ENCODE measurements around the gene LYST.

The LYST gene

DNA sequence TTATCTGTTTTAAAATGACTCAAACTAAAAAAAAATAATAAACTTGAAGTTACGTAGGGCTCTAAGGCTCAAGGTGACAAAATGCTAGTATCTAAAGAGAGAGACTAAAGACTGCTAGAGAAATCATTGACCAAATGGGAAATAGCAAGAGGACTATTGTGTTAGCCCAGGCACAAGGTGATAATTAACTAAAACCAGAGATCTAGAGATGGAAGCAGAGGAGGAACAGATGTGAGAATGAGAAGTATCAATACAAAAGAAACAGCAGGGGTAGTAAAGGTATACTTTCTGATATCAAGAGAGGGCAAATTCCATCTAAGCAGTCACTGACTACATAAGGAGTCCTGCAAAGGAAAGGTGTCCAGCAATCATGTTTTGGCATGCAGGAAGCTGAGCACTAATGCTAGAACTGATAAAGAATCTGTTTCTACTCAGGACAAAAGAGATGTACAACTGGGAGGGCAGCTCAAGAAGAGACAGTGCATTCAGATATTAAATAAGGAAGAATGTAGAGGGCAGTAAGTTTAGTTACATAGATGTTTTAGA is 116.9 kb downstream of the LYST start:
- no peak for DNase-seq

DNA sequence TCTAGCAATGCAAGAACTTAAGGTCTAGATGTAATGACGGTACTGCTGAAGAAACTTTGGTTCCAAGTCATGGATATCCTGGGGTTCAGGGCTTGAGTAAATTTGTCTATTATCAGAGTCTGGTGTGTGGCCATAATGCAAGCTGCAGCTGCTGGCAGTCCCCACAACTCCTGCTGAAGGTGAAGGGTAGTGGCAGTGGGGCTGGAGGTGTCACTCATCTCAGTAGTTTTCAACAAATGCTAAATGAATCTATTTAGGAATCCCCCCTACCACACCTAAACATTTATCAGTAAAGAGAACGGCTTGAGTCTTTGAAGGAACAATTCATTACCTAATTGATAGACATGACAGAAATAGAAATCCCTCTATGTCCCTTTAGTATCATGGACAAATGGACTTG is 118.0 kb downstream of the LYST start:
- no peak for DNase-seq

DNA sequence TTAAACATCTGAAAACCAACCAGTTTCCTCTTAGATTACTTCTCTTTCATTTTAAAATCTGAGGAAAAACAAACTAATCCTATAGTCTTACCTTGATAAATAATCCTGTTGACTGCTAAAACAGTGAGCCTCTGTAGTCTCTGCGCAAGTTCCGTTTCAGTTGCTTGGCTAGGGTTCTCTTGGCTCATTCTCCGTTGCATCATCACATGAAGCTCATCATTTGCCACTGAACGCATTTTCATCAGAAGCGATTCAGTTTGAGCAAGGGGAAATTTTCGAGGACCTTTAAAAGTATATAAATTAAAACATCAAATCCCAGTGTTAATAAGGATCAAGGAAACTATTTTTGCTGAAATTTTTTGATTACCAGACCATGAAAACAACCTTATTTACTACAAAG is 120.5 kb downstream of the LYST start:
- no peak for DNase-seq

DNA sequence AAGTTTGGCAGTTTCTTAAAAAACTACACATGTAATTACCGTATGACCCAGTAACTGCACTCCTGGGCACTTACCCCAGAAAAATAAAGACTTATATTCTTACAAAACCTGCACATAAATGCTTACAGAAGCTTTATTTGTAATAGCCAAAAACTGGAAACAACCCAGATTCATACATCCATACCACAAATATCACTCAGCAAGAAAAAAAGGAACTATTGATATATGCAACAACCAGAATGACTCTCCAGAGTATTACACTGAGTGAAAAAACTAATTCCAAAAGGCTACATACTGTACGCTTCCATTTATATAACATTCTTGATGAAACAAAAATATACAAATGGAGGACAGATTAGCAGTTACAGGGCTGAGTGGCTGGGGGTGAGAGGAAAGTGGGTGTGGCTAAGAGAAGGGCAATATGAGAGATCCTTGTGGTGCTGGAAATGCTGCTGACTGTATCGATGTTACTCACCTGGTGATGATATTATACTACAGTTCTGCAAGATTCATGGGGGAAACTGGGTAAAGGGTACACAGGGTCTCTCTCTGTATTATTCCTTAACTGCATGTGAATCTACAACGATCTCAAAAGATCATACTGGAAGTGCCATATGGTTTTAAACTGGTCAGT is 121.1 kb downstream of the LYST start:
- no peak for DNase-seq

DNA sequence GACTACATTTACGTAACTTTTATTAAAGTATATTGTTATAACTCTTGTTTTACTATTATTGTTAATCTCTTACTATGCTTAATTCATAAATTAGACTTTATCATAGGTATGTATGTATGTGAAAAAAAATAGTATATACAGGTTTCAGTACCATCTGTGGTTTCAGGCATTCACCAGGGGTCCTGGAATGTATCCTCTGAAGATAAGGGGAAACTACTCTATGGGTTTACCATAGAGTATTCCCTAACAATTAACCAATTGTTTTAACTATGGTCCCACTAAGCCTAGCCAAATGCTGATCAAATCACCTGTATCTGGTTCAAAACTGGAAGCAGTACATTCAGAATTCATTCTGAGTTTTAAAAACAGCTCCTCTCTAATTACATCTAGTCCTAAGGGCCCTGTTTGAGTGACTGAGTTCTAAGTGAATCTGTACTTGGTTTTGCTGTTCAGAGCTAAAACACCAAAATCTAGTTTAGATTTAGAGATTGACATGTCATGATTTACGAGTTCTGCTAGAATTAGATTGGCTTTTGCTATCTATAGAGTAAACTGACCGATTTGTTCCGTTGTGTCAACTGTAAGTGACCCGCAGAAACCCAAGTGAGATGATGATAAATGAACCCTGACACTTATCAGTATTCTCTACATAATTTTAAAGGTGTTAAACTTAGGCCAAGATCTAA is 123.6 kb downstream of the LYST start:
- no peak for DNase-seq

DNA sequence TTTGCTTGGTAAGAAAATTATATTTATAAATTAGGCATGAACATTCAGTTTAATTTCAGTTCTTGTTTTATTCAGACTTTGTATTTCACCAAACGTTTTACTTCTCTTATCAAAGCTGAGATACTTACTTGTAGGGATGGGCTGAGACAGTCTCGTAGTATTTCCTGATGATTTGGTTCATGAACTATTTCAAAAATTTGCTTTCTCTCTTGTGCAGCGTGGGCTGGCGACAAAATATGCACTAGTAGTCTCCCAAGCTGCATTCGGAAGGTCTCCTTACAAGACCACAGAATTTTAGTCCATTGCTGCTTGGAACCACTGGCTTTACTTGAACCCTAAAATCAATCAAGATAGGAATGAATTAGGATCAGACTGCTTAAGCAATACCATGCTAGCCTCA is 125.4 kb downstream of the LYST start:
- DNase-seq = no peak

DNA sequence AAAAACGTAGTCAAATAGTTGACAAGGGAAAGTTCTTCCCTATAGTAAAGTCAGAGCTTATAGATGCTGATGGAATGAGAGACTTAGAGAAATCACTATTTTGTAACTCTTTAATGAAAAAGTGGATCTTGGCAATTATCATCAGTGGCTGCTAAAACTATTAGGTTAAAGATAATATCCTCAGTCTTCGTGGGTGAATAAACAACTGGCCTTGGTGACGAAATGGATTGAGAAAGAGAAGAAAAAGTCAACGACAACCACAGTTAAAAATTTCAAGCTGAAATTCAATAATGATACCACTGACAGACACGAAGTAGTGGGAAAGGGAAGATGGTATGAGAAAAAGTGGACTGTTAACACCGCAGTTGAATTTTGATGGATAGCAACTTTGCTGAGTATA is 127.1 kb downstream of the LYST start:
- no peak for DNase-seq

DNA sequence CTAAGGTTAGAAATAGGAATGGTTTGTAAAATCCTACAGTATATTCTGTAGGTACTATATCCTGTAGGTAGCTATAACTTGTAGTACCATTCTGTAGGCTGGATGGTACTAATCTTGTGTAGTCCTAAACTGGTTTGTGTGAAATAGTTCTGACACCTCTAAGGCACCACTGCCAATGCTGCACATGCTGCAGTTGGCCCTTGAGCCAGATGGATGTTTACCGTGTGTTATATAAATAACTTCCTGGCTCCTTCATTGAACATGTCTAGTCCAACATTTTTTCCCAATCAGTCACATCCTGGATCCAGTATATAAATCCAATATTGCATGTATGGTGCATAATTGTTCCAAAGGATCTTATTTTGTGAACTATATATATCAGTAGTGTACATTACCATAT is 127.6 kb downstream of the LYST start:
- no peak for DNase-seq

DNA sequence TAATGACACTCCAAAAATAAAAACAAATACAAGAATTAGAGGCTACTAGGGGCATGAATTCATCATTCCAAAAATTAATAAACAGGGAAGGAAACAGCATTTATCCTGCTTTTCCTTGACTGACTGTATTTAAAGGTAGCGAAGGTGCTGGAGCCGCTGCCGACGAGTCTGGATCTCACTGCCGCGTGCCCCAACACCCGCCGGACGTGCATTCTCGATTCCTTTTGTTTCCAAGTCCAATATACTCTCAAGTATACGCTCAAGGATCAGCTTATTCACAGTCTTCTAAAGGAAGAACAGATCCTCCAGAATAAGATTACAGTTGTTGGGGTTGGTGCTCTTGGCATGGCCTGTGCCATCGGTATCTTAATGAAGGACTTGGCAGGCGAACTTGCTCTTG is 129.0 kb downstream of the LYST start:
- DNase-seq = no peak

DNA sequence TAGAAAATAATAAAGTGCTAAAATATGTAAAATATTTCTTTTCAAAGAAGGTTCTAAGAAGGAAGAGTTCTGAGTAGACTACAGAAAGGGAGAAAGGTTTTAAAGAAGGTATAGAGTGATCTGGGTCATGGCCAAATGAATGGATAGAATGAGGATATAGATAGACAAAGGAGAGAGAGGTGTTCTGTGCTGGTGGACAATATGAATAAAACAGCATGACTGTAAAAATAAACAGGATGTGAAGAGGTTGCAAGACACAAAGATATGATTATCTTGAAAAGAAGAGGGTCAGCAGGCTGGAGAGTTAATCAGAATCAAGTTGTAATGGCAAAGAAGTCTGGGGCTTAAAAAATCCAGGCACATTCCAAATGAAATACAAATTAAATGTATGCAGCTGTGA is 130.4 kb downstream of the LYST start:
- DNase-seq = no peak

DNA sequence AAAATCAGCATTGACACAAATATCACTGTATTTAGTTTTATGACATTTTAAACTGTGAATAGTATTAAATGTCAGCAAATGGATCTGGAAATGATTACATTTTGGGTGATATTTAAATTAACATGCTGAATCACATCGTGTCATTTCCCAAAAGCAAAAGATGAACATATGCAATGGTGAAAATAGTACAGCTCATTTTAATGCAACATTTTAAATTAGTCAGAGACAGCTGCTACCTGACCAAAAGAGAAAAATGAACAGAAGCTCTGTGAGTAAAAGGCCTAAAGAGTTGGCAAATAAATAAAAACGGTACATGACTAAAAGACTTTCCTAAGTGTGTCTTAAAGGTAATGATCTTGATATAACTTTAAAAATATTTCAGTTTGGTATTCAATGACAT is 131.1 kb downstream of the LYST start:
- DNase-seq = no peak

DNA sequence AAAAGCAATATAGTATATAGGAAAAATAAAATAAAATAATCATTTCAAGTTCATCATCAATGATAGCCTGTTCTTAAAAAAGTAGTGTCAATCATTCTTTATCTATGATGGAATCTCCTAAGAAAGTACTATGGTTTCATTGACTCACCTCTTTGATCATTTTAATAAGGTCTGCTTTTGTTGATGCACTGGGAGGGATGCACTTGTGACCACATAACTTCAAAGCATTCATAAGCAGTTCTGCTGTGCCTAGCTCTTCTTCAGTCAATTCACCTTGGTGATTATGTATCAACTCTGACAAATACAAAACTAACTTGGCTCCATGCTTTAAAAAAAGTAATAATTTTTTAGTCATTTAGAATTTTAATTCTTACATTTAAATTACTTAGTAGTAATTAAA is 132.4 kb downstream of the LYST start:
- no peak for DNase-seq

DNA sequence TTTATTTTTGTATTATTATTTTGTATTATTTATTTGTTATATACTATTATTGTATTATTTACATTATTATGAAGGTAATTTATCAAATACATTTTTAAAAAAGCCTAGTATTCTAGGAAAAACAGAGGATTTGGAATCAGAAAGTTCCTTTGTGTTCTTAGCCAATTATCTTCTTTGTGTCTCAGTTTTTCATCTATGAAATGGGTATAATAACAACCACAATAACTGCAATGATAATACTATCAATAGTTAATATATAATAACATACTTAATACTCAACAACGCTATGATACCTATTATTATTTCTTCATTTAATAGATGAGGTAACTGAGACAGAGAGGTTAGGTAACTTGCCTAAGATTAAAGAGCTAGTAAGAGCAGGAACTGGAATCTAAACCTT is 136.7 kb downstream of the LYST start:
- no peak for DNase-seq

DNA sequence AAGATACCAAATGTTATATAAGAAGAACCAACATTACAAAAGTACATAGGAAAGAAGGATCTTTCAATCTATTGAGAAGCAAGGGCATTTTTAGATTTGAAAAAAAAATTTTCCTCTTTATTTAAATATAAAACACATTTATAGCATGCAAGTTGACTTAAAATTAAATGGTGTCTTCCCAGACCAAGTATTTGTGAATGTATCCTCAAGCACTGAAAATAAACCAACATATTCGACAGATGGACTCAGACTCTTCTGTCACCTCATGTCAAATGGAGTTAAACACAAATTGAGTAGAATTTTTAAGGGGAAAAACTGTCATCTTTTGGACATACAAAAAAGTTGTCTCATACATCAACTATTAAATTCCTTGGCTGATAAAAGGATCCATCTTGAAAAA is 140.1 kb downstream of the LYST start:
- DNase-seq = no peak

DNA sequence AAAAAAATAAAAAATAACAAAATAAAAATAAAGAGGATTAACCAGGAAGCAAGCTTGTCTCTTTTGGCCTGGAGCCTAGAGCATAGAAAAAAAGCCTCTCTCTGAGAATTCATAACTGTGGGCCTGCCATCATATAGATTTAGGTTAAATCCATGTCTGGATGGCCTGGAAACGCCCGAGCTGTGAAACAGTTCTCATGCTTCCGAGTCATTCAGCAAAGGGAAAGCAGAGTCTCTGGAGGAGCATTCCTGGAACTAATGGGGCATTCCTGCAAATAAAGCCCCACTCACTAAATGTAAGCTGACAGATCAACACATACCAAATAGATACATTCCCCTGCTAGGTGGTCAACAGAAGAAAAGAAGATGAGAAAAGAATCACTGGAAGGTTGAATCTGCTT is 141.3 kb downstream of the LYST start:
- DNase-seq = no peak

DNA sequence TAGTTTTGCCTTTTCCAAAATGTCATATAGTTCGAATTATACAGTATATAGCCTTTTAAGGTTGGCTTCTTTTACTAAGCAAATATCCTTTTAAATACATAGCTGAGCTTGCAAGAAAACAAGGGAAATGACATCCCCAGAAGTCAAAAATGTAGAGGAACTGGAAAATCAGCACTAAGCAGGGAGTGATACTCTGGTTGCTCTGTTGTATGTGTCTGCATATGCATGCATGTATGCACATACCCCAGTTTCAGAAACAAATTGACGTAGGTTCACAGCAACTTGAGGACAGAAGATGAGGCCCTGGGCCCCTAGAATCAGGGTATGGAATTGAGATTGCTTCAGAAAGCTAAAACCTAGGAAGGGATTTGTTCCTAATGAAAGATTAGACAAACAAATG is 142.0 kb downstream of the LYST start:
- no peak for DNase-seq

DNA sequence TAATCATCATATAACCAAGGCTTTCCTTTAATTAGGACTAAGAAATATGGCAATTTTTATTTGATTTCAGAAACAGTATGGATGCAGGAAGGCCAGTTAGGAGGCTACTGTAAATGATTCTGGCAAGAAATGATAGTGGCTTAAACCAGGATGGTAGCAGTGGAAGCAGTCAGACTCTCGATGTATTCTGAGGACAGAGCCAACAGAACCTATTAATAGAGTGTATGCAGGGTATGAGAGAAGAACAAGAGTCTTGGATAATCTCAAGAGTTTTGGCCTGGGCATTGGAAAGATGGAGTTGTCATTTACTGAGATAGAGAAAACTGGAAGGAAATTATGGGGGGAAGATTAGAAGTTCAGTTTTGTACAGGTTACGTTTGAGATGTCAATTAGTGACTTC is 143.8 kb downstream of the LYST start:
- DNase-seq = no peak

DNA sequence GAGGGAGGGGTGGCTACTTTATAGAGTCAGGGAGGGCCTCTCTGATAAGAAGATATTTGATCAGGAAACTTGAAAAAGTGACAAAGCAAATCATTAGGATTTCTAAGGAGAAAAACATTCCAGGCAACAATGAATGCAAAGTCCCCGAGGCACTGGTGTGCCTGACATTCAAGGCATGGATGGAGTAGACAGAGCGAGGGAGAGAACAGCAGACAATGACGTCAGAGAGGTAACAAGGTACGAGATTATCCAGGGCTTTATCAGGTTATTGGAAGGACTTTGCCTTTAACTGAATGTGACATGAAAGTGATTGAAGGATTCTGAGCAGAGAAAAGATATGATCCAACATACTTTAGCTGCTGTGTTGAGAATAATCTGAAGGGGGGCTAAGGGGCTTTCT is 144.7 kb downstream of the LYST start:
- DNase-seq = no peak

DNA sequence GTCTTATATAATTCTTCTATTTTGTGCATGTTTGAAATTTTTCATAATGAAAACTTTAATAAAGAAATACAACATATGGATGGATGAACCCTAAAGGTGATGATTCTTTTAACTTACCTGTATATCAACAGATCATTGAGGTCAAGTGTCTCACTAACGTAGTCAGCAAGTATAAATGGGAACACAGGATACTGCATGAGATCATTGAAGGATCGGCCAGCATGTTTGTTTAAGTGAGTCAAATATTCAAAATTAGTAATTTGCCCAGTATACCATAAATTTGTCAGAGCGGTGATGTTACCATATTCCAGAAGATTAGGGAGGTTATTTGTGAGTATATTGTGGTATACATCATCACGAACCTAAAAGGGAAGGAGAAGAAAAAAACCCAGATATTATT is 146.2 kb downstream of the LYST start:
- no peak for DNase-seq

DNA sequence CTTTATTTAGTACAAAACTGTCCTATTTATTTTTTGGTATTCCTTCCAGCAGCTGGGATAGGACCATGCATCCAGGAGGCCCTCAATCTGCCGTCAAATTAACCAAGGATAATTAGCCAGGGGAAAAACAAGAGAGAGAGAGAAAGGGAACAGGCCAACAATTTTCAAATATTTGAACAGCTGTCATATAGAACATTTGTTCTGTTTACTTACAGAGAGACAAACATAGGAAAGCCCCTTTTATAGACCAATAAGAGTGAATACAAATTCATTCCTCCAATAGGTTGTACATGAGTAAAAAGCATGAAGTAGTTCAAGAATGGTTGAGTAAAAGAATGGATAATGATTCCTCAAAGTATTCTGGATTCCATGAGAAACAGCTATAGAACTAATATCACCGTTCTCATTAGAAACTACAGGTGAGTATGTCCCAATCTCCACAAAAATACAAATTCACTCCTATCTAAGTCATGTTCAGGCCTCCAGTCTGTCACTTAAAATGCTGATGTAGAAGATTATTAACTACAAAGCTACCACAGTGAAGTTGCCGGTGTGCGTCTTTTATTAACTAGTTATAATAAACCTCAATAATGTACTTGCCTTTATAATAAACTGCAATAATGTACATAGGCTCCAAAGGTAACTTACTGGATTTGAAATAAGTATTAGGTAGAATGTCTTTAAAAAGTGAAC is 152.4 kb downstream of the LYST start:
- no peak for DNase-seq

DNA sequence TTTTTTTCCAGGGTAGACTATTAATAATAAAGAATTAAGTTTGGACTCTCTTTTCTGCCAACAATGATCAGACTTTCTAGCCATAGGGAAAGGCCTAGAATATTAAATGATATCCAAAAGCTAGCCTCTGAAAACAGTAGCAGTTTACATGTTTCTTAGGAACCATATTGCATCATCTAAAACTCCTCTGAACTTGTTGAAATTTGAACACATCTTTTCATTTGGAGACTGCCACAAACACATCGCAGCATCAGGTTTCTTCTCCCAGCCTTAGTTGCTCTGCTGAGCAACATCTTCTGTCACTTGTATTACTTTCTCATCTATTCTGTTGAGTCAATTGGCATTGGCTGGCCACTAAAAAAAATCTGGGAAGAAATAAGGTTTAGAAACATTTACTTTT is 153.9 kb downstream of the LYST start:
- DNase-seq = no peak

DNA sequence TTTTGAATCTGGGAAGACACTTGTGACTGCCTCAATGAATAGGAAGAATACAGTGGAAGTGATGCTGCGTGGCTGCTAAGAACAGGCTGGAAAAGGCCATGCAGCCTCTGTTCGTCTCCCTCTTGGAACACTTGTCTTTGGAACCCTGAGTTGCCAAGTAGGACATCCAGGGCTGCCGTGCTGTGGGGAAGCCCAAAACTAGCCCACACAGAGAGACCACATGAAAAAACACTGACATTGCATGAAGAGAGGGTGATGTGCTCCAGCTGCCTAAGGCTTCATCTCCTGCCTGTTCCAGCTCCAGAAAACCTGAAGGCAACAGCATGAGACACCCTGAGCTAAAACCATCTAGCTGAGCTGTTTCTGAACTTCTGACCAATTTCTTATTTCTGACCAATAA is 156.0 kb downstream of the LYST start:
- no peak for DNase-seq

DNA sequence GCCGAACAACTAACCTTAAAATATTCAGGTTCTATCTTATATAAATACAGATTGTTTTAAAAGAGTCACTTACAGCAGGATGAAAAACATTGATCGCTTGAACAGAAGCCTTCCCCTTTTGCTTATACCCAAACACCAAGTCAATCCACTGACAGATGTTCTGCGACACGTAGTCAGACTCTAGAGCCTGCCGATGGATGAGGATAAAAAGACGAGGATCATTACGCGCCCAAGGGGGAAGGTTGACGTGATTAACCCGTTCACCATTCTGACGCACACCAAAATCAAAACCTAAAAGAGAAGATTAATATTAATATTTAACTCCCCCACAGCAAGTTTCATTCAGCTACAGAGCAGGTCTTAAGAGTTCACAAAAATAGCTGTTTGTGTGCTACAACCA is 157.7 kb downstream of the LYST start:
- DNase-seq = no peak

DNA sequence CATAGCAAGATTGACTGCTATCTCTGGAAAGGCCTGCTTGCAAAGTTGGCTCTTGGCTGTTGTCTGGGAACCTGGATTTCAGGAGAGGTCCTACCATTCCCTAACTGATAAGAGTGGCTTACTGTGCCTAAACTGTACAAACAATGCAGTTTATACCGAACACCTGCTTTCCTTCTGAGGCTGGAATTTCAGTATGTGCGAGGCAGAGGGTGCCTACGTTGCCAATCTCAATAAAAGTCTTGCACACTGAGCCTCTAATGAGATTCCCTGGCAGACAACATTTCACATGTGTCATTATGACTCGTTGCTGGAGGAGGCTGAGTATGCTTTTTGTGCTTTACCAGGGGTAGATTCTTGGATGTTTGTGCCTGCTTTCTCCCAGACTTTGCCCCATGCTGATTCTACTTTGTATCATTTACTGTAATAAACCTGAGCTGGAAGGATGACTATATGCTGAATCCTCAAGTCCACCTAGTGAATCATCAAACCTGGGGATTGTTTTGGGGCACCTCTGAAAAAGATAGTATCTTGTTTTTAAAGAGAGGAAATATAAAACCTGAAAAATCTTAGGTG is 158.2 kb downstream of the LYST start:
- no peak for DNase-seq

Measured in cerebellar nuclear complex (tissue), 1 donor.